ENCODE results near the gene VAC14. TPM values are rescaled to one million over a fixed set of nuclear protein-coding genes. Genes with fewer than 3 reads are reported as not detected.

Gene VAC14
- total and polyA plus RNA-seq, 2 experiments from 2014 or later = 62.8 to 63.9 TPM

- peak overlapping the region; percentile 99 for H3K27ac ChIP-seq
- H3K4me3 ChIP-seq = no peak overlapping the region
- no peaks in the 10 kb centered on the region for H3K36me3 ChIP-seq
- H3K27me3 ChIP-seq = no peaks in the 10 kb centered on the region
- no peaks in the 10 kb centered on the region for H3K9me3 ChIP-seq (ENCODE audit: low read depth)
- peaks cover 88% of the 10 kb centered on the region for H3K4me1 ChIP-seq (ENCODE audit: low read depth)
- DNase-seq (ENCODE audit: low read depth in 1 of 2, low spot score in 1 of 2) = peak; percentile 55 to 96
- no peak for TF ChIP-seq CTCF (IDR thresholded peaks at IDR 0.05; ENCODE audit: low read depth, low read length)
These were observed 109.5 kb downstream of the VAC14 start for GRCh38 chr16:70691223-70692129.

- no peaks in the 10 kb centered on the region for H3K36me3 ChIP-seq
- peaks cover 76% of the 10 kb centered on the region for H3K4me1 ChIP-seq (ENCODE audit: low read depth)
- H3K4me3 ChIP-seq = no peak overlapping the region
- H3K9me3 ChIP-seq (ENCODE audit: low read depth) = no peaks in the 10 kb centered on the region
- H3K27ac ChIP-seq = peak overlapping the region; percentile 99
- TF ChIP-seq CTCF (IDR thresholded peaks at IDR 0.05; ENCODE audit: low read depth, low read length) = no peak
- no peak for DNase-seq (ENCODE audit: low read depth in 1 of 2, low spot score in 1 of 2)
- H3K27me3 ChIP-seq = no peaks in the 10 kb centered on the region
These were observed 110.7 kb downstream of the VAC14 start for GRCh38 chr16:70689970-70690891.

GRCh38 chr16:70689035-70689969, 111.7 kb downstream of the VAC14 start:
- H3K27ac ChIP-seq = peak overlapping the region; percentile 90
- peaks cover 74% of the 10 kb centered on the region for H3K4me1 ChIP-seq (ENCODE audit: low read depth)
- no peaks in the 10 kb centered on the region for H3K36me3 ChIP-seq
- H3K27me3 ChIP-seq = no peaks in the 10 kb centered on the region
- H3K4me3 ChIP-seq = no peak overlapping the region
- TF ChIP-seq CTCF (IDR thresholded peaks at IDR 0.05; ENCODE audit: low read depth, low read length) = no peak
- H3K9me3 ChIP-seq (ENCODE audit: low read depth) = no peaks in the 10 kb centered on the region
- DNase-seq (ENCODE audit: low read depth in 1 of 2, low spot score in 1 of 2) = no peak

- peak overlapping the region; percentile 90 for H3K27ac ChIP-seq
- H3K36me3 ChIP-seq = no peaks in the 10 kb centered on the region
- no peaks in the 10 kb centered on the region for H3K9me3 ChIP-seq (ENCODE audit: low read depth)
- peaks cover 65% of the 10 kb centered on the region for H3K4me1 ChIP-seq (ENCODE audit: low read depth)
- DNase-seq (ENCODE audit: low read depth in 1 of 2, low spot score in 1 of 2) = peak; percentile 68 to 84
- no peaks in the 10 kb centered on the region for H3K27me3 ChIP-seq
- no peak for TF ChIP-seq CTCF (IDR thresholded peaks at IDR 0.05; ENCODE audit: low read depth, low read length)
- H3K4me3 ChIP-seq = no peak overlapping the region
These were observed 112.7 kb downstream of the VAC14 start for GRCh38 chr16:70688246-70688742.

Data from cardiac muscle cell (in vitro differentiated cells and primary cell).